Naive thymus-derived CD8-positive, alpha-beta T cell (primary cell): ENCODE data around the gene TAB3. TPM values are rescaled to one million over a fixed set of nuclear protein-coding genes. Genes with fewer than 3 reads are reported as not detected.

ENCODE experiments used
- ATAC-seq, 2 donors: fragments of 150-1000 bp; cut with Tn5 transposase in 1 of 2; sonication (Bioruptor Pico), chemical (Tn5 transposase) in 1 of 2; 1 replicate in 1 of 2; 2 replicates in 1 of 2; pipeline ENCODE4 v1.10.0; 2021; ENCODE audit warnings: mild to moderate bottlenecking in 2 of 2, moderate library complexity in 2 of 2
- POLR2A ChIA-PET: fragments of 350-600 bp; sonication (Branson Sonifier 250); formaldehyde crosslinking; loops from one replicate; lab custom pipeline; 2021; ENCODE audit warnings: antibody characterized with exemption; lab: Charles Lee
- DNase-seq, 10 donors: peaks; one replicate each; pipeline versions ENCODE4 v3.0.0 to v3.0.0-alpha.2; 2020 to 2022
- H3K27ac Mint-ChIP-seq, 10 donors: one replicate each; pipeline ENCODE4 v1.8.0; 2020 to 2022; ENCODE audit warnings: mild to moderate bottlenecking in 10 of 10, mixed read lengths in 10 of 10, moderate library complexity in 4 of 10, inconsistent platforms in 1 of 10
- H3K27me3 Mint-ChIP-seq, 5 donors: one replicate each; pipeline ENCODE4 v1.8.0; 2021 to 2022; ENCODE audit warnings: mixed read lengths in 5 of 5
- H3K36me3 Mint-ChIP-seq, 3 donors: one replicate each; pipeline ENCODE4 v1.8.0; 2020 to 2022; ENCODE audit warnings: mixed read lengths in 3 of 3, mild to moderate bottlenecking in 2 of 3, inconsistent platforms in 1 of 3
- H3K4me1 Mint-ChIP-seq, 4 donors: one replicate each; pipeline ENCODE4 v1.8.0; 2021 to 2022; ENCODE audit warnings: mixed read lengths in 4 of 4
- H3K4me3 Mint-ChIP-seq, 10 donors: one replicate each; pipeline ENCODE4 v1.8.0; 2020 to 2022; ENCODE audit warnings: mild to moderate bottlenecking in 10 of 10, mixed read lengths in 10 of 10, moderate library complexity in 6 of 10, inconsistent platforms in 1 of 10
- H3K9me3 Mint-ChIP-seq, 9 donors: one replicate each; pipeline ENCODE4 v1.8.0; 2020 to 2022; ENCODE audit warnings: mixed read lengths in 9 of 9, mild to moderate bottlenecking in 3 of 9, inconsistent platforms in 1 of 9, moderate library complexity in 1 of 9
- polyA plus RNA-seq, 3 donors: library from polyadenylated mRNA; unstranded; fragments of 300-500 nt; fragmentation: Illumina TruSeq; gene quantifications; one replicate each; pipeline ENCODE4 v1.2.3, GENCODE V29; 2021
- total RNA-seq, 8 experiments: library from RNA in 2 of 8; stranded (reverse) in 2 of 8; gene quantifications; one replicate each; pipeline ENCODE4 v1.2.3 and lab custom pipeline; 2021 to 2026

TAB3 gene
- total and polyA plus RNA-seq, 5 experiments from 2014 or later, result 5.5 to 25.0 (median 6.0) TPM

GRCh38 chrX:30904632-30905031 is 15.6 kb upstream of the TAB3 start:
- peaks cover 0 to 1% (median 0%) of the 10 kb centered on the region in 5 donors for H3K27me3 Mint-ChIP-seq
- no peak overlapping the region for H3K4me3 Mint-ChIP-seq
- peaks cover 0 to 3% (median under 1%) of the 10 kb centered on the region in 4 donors for H3K4me1 Mint-ChIP-seq
- peaks cover 0 to 2% (median 0%) of the 10 kb centered on the region in 9 donors for H3K9me3 Mint-ChIP-seq
- H3K27ac Mint-ChIP-seq, result no peak overlapping the region
- DNase-seq (no peak), ATAC-seq (no peak)
- H3K36me3 Mint-ChIP-seq, result no peaks in the 10 kb centered on the region
- POLR2A ChIA-PET, result no interaction called here

- POLR2A ChIA-PET, result no interaction called here
- peaks cover 0 to 2% (median 0%) of the 10 kb centered on the region in 9 donors for H3K9me3 Mint-ChIP-seq
- ATAC-seq, result no peak
- H3K36me3 Mint-ChIP-seq, result no peaks in the 10 kb centered on the region
- H3K4me3 Mint-ChIP-seq, result no peak overlapping the region
- no peak overlapping the region for H3K27ac Mint-ChIP-seq
- DNase-seq, result no peak
- H3K4me1 Mint-ChIP-seq, result no peaks in the 10 kb centered on the region
- peaks cover 0 to 2% (median 0%) of the 10 kb centered on the region in 5 donors for H3K27me3 Mint-ChIP-seq
Measured at GRCh38 chrX:30904186-30904585, 15.1 kb upstream of the TAB3 start.

- Mint-ChIP-seq H3K36me3 (peaks cover 0 to 4% (median 0%) of the 10 kb centered on the region in 3 donors), H3K27ac (no peak overlapping the region), H3K4me1 (no peaks in the 10 kb centered on the region), H3K9me3 (no peaks in the 10 kb centered on the region), H3K4me3 (no peak overlapping the region), H3K27me3 (peaks cover 3 to 10% (median 4%) of the 10 kb centered on the region in 5 donors)
- no peak for ATAC-seq
- no peak for DNase-seq
- POLR2A ChIA-PET, result no interaction called here
Measured at GRCh38 chrX:30900227-30900626, 11.2 kb upstream of the TAB3 start.

GRCh38 chrX:30898886-30899285 is 9.8 kb upstream of the TAB3 start:
- Mint-ChIP-seq H3K4me3 (no peak overlapping the region), H3K27ac (no peak overlapping the region), H3K36me3 (peaks cover 0 to 4% (median 0%) of the 10 kb centered on the region in 3 donors), H3K27me3 (peaks cover 3 to 10% (median 4%) of the 10 kb centered on the region in 5 donors), H3K9me3 (no peaks in the 10 kb centered on the region), H3K4me1 (no peaks in the 10 kb centered on the region)
- POLR2A ChIA-PET, result no interaction called here
- no peak for ATAC-seq
- no peak for DNase-seq

GRCh38 chrX:30895370-30895769 is 6.3 kb upstream of the TAB3 start:
- ATAC-seq, result no peak
- no peaks in the 10 kb centered on the region for H3K9me3 Mint-ChIP-seq
- POLR2A ChIA-PET, result no interaction called here
- H3K4me1 Mint-ChIP-seq, result peaks cover 0 to 1% (median 0%) of the 10 kb centered on the region in 4 donors
- no peak overlapping the region for H3K4me3 Mint-ChIP-seq
- no peak overlapping the region for H3K27ac Mint-ChIP-seq
- peaks cover 2 to 10% (median 4%) of the 10 kb centered on the region in 5 donors for H3K27me3 Mint-ChIP-seq
- peaks cover 0 to 4% (median 0%) of the 10 kb centered on the region in 3 donors for H3K36me3 Mint-ChIP-seq
- DNase-seq, result no peak

- H3K27me3 Mint-ChIP-seq, result peaks cover 0 to 2% (median 0%) of the 10 kb centered on the region in 5 donors
- peaks cover 0 to 4% (median 0%) of the 10 kb centered on the region in 3 donors for H3K36me3 Mint-ChIP-seq
- no peak overlapping the region for H3K27ac Mint-ChIP-seq
- H3K4me1 Mint-ChIP-seq, result peaks cover 2 to 11% (median 6%) of the 10 kb centered on the region in 4 donors
- no peak overlapping the region for H3K4me3 Mint-ChIP-seq
- H3K9me3 Mint-ChIP-seq, result no peaks in the 10 kb centered on the region
- POLR2A ChIA-PET, result no interaction called here
- ATAC-seq, result no peak
- no peak for DNase-seq
Measured at GRCh38 chrX:30893206-30893605, 4.2 kb upstream of the TAB3 start.

GRCh38 chrX:30892591-30892990 is 3.5 kb upstream of the TAB3 start:
- peaks cover 4 to 17% (median 8%) of the 10 kb centered on the region in 4 donors for H3K4me1 Mint-ChIP-seq
- DNase-seq, result no peak
- no peak for ATAC-seq
- H3K9me3 Mint-ChIP-seq, result no peaks in the 10 kb centered on the region
- peaks cover 0 to 2% (median 0%) of the 10 kb centered on the region in 5 donors for H3K27me3 Mint-ChIP-seq
- POLR2A ChIA-PET, result no interaction called here
- no peak overlapping the region for H3K27ac Mint-ChIP-seq
- H3K36me3 Mint-ChIP-seq, result peaks cover 0 to 4% (median 0%) of the 10 kb centered on the region in 3 donors
- H3K4me3 Mint-ChIP-seq, result no peak overlapping the region

GRCh38 chrX:30888526-30889146 is 418 bp downstream of the TAB3 start:
- Mint-ChIP-seq H3K27me3 (no peaks in the 10 kb centered on the region), H3K36me3 (peaks cover 0 to 2% (median 0%) of the 10 kb centered on the region in 3 donors), H3K9me3 (no peaks in the 10 kb centered on the region), H3K4me1 (peaks cover 14 to 46% (median 36%) of the 10 kb centered on the region in 4 donors), H3K4me3 (peak overlapping the region; percentile 78 to 90 (median 88)), H3K27ac (peak overlapping the region; percentile 75 to 94 (median 90))
- ATAC-seq (peak; percentile 19 to 29), DNase-seq (peak in 4 of 10 donors; percentile 1 to 52 (median 22))
- POLR2A ChIA-PET, result interaction anchor here (0.9 kb wide), 1 partner anchor 235 kb away, joined by 3 read pairs; no protein-coding TSS in a partner anchor

GRCh38 chrX:30887721-30888120 is 1.3 kb downstream of the TAB3 start:
- POLR2A ChIA-PET, result interaction anchor here (0.9 kb wide), 1 partner anchor 234 kb away, joined by 3 read pairs; no protein-coding TSS in a partner anchor
- no peaks in the 10 kb centered on the region for H3K27me3 Mint-ChIP-seq
- H3K4me3 Mint-ChIP-seq, result peak overlapping the region; percentile 78 to 90 (median 88)
- peaks cover 17 to 54% (median 38%) of the 10 kb centered on the region in 4 donors for H3K4me1 Mint-ChIP-seq
- ATAC-seq (no peak), DNase-seq (no peak)
- H3K9me3 Mint-ChIP-seq, result no peaks in the 10 kb centered on the region
- peaks cover 0 to 2% (median 0%) of the 10 kb centered on the region in 3 donors for H3K36me3 Mint-ChIP-seq
- peak overlapping the region in 8 of 10 donors; percentile 43 to 91 (median 84) for H3K27ac Mint-ChIP-seq

- Mint-ChIP-seq H3K27ac (peak overlapping the region in 1 of 10 donors; percentile 76), H3K4me3 (peak overlapping the region in 5 of 10 donors; percentile 9 to 88 (median 86)), H3K4me1 (peaks cover 17 to 57% (median 39%) of the 10 kb centered on the region in 4 donors), H3K27me3 (no peaks in the 10 kb centered on the region), H3K9me3 (no peaks in the 10 kb centered on the region), H3K36me3 (peaks cover 0 to 2% (median 0%) of the 10 kb centered on the region in 3 donors)
- POLR2A ChIA-PET, result no interaction called here
- ATAC-seq (no peak), DNase-seq (no peak)
Measured at GRCh38 chrX:30887288-30887687, 1.8 kb downstream of the TAB3 start.

- no peak overlapping the region for H3K27ac Mint-ChIP-seq
- H3K4me1 Mint-ChIP-seq, result peaks cover 19 to 74% (median 43%) of the 10 kb centered on the region in 4 donors
- DNase-seq (no peak), ATAC-seq (no peak)
- H3K4me3 Mint-ChIP-seq, result peak overlapping the region in 2 of 10 donors; percentile 5 to 58
- H3K27me3 Mint-ChIP-seq, result no peaks in the 10 kb centered on the region
- peaks cover 0 to 8% (median 0%) of the 10 kb centered on the region in 3 donors for H3K36me3 Mint-ChIP-seq
- POLR2A ChIA-PET, result no interaction called here
- H3K9me3 Mint-ChIP-seq, result no peaks in the 10 kb centered on the region
Measured at GRCh38 chrX:30885136-30885535, 3.9 kb downstream of the TAB3 start.

GRCh38 chrX:30883138-30883537 is 5.9 kb downstream of the TAB3 start:
- Mint-ChIP-seq H3K36me3 (peaks cover 0 to 8% (median 0%) of the 10 kb centered on the region in 3 donors), H3K9me3 (no peaks in the 10 kb centered on the region)

GRCh38 chrX:30881797-30882196 is 7.3 kb downstream of the TAB3 start:
- Mint-ChIP-seq H3K36me3 (peaks cover 0 to 8% (median 0%) of the 10 kb centered on the region in 3 donors), H3K4me1 (peaks cover 16 to 80% (median 39%) of the 10 kb centered on the region in 4 donors), H3K27ac (no peak overlapping the region), H3K27me3 (no peaks in the 10 kb centered on the region), H3K9me3 (no peaks in the 10 kb centered on the region), H3K4me3 (no peak overlapping the region)
- ATAC-seq (no peak), DNase-seq (no peak)
- POLR2A ChIA-PET, result no interaction called here

More at GRCh38 chrX:30883138-30883537, 5.9 kb downstream of the TAB3 start:
- H3K4me1 Mint-ChIP-seq, result peaks cover 17 to 85% (median 42%) of the 10 kb centered on the region in 4 donors
- no peaks in the 10 kb centered on the region for H3K27me3 Mint-ChIP-seq
- POLR2A ChIA-PET, result no interaction called here
- H3K4me3 Mint-ChIP-seq, result no peak overlapping the region
- DNase-seq, result no peak
- no peak overlapping the region for H3K27ac Mint-ChIP-seq
- ATAC-seq, result no peak
